GF-D8 (cell line): Measurements from ENCODE around the gene PACS1.
"Not testable (repeated sequence)": the region's sequence is repeated elsewhere in the genome, so short reads cannot be mapped to it uniquely, and the experiment has no call there.

Experiments used
- DNase-seq: peaks from one replicate; lab custom pipeline; 2025; lab: John Stamatoyannopoulos, UW

PACS1 gene

GRCh38 chr11:66226101-66226500, 156.0 kb downstream of the PACS1 start:
- DNase-seq, result no peak

DNA sequence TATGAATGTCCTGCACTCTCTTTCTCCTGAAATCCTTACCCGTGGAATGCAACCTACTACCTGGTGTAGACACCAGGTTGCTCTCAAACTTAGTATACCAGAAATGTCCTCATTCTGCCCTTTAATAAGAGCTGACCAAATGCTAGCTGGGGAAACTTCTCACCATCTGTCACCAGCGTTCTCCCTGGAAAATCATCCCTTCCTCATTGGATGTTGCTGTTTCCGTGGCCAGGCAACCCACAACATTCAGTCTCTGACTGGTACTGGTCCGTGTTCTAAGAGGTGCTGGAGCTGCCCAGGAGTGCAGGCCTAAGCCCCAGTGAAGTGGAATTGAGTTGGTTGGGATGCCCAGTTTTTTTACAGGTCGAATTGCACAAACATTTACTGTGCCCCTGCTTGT, 157.6 kb downstream of the PACS1 start:
- DNase-seq, result no peak

- DNase-seq, result no peak
Observed at GRCh38 chr11:66228521-66228920, 158.4 kb downstream of the PACS1 start.

DNA sequence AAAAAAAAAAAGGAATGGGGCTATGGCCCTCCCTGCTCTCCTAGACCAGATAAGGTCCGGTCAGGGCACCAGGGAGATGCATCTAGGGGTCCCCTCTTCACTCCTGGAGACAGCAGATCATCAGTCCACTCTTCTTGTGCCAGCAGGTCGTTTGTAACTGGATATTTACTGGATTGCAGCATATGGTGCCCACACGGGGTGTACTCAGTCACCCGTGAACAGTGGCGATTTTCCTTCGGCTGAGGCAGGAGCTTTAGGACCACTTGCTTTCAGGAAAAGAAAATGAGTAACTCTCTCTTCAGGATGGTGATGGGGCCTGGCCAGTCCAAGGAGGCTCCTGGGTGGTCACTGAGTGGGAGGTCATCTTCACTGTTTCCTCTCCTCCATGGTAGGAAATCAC, 160.1 kb downstream of the PACS1 start:
- no peak for DNase-seq

DNA sequence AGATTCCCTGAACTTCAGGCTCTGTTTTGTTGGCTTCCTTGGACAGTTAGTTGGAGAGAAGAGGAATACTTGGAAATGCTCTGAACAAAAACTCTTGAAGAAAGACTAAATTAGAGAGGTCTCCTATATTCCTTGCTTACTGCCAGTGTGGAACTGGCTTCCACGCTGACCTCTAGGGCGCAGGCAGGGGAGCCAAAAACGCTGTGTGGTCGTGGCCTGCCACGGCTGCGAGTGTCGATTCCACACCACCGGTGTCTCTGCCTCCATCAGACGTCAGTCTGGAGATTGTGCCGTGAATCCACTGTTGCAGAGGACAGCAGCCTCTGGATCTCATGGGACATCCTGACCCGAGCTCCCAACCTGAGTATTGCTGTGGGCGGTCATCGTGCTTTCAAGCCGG, 160.9 kb downstream of the PACS1 start:
- no peak for DNase-seq

GRCh38 chr11:66231561-66231960, 161.5 kb downstream of the PACS1 start:
- no peak for DNase-seq

DNA sequence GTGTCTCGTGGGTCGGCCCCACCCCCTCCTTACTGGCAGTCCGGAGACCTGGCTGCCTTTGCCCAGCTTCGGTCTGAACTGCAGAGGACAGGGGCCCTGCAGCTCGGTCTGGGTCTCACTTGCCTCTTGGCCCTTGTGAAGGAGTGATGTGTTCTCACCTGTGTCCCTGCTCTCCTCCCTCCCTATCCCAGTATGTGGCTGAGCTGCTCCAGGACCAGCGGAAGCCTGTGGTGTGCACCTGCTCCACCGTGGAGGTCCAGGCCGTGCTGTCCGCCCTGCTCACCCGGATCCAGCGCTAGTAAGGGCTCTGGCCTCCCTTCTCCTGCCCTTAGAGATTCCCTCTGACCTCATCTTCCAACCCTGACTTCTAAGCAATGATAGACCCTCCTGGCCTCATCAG, 162.7 kb downstream of the PACS1 start:
- DNase-seq, result no peak

- DNase-seq, result no peak
Observed at GRCh38 chr11:66233301-66233700, 163.2 kb downstream of the PACS1 start.

DNA sequence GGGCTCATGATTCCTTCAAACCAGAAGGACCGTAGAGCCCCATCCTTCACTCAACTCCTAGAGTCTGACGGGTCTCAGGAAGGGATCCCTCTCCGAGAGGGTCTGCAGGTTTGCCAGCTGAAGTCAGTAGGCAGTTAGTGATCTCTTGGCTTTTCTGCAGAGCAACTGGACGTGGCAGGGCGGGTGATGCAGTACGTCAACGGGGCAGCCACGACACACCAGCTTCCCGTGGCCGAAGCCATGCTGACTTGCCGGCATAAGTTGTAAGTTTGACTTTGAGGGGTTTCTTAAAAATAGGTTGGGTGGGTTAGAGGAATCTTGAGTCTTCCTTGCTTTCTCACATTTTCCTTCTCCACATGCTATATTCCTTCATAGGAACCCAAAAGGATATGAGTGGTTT, 165.1 kb downstream of the PACS1 start:
- DNase-seq, result no peak

DNA sequence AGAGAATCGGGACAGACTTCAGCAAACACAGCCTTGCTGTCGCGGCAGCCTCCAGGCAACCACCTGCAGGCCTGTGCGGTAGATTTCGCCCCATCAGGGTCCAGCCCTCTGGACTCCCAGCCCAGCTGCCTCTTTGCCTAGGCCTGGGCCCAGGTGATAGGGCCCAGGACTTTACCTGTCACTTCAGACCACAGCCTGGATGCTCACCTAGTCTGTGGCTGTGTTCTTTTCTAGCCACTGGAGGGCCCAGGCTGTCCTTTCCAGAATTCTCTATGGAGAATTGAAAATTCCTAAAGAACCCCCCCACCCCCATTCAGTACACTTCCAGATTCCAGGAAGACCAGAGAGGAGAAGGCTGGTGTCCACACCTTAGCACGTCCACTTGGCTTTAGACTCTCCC, 167.8 kb downstream of the PACS1 start:
- DNase-seq, result no peak

DNA sequence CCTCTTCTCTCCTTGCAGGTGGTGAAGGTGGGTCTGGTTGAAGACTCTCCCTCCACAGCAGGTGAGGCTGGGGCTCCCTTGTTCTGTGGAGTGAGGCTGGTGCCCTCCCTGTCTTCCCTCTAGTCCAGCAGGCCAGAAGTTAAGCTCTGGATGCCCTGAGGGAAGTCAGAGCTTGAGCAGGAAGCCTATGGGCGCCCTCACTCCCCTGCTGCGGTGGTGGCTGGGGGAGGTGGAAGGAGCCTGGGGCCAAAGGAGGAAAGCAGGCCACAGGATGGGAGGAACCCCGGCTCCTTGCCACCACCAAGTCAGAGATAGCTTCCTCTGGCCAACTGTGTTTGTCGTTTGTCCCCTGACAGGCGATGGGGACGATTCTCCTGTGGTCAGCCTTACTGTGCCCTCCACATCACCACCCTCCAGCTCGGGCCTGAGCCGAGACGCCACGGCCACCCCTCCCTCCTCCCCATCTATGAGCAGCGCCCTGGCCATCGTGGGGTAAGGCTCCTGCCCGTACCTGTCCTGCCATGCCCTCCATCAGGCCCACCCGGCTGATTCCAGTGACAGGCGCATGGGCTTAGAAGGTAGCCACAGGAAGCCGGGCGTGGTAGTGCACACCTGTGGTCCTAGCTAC, 168.8 kb downstream of the PACS1 start:
- no peak for DNase-seq

DNA sequence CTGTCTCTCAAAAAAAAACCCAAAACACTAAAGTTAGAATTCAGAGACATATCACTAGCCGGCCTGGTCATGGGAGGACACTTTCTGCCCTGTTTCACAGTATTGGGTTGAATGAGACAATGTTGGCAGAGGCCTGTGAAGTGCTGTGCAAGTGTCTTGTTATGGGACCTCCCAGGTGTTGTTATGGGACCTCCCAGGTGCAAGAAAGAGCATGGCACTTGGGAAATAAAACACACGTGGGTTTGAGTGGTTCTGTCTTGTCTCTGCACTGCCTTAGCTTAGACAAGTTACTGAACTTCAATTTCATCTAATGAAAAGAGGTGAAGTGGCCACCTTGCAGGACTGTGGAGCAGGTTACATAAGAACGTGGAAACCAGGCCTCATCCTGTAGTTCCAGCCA, 169.4 kb downstream of the PACS1 start:
- DNase-seq, result no peak

- no peak for DNase-seq
Observed at GRCh38 chr11:66239998-66240780, 170.1 kb downstream of the PACS1 start.

GRCh38 chr11:66240781-66241136, 170.7 kb downstream of the PACS1 start:
- DNase-seq, result no peak

DNA sequence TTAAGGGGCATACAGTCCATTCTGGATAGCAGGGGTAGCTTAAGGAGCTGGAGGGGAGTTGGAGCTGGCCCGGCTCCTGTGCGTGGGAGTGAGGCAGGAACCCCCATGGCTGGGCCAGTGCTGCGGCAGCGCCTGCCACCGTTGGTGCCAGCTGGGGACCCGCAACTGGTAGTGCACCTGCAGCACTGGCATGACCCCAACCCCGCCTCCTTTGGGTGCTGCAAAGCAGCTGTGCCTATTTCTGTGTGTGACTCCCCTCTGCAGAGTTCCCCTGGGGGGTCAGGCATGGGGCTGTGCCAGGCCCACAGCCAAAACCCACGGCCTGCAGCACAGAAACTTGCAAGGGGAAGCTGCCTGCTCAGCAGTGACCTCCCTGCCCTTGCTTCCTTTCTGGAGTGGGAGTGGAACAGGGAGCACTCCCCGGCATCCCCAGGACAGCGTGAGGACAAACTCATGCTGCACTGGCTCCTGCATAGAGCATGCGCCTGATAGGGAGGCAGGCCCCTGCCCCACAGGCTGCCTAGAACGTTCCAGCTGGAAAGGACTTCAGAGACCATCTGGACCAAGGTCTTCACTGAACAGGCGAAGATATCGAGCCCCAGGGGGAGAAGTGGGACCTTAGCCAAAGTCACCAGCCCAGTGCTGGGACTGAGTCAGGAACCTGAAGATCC, 172.2 kb downstream of the PACS1 start:
- no peak for DNase-seq

DNA sequence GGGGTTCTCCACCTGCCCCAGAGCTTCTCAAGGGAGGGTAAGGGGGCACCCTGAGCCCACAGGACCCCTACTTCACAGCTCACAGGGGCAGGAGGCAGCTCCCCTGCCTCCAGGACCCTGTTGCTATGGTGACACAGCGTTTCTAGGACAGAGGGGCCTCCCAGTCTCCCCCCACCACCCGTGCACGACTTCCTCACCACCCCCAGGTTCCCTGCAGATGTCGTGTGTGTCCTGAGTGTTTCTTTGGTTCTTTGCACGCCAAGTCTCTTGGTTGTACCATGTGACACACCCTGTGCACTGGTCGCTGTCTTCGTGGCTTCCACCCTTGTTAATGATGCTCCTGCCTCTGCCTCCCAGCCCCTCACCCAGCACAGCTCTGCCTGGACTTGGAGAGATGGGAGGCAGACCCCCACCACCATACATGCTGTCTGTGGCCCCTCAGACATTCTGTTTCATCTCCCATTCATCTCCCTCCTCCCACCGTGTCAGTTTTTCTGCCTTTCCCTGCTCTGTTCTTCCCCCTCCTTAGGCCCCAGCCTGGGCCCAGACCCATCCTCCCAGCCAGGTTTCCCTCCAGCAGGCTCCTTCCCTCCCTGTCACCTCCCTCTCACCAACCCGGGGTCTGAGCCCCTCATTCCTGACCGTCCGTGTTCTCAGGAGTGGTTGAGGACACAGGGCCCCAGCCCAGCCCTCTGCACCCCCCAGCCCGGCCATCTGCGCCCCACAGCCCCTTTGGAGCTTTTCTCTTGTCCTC, 173.9 kb downstream of the PACS1 start:
- no peak for DNase-seq

DNA sequence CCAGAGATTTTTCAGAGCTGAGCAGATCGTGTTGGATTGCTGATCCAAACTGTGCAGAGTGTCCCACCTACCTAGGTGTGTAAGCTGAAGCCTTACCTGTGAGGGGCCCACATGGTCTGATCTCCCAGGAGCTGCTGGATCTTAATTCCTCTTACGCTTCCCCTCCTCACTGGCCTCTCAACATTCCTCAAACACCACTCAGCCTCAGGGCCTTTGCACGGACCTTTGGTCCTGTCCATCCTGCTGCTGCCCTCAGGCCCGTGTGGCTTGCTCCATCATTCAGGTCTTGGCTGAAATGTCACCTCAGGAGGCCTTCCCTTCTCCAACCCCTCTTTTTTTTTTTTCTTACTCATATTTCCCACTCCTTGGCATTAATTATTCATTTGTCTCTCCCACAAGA, 177.2 kb downstream of the PACS1 start:
- no peak for DNase-seq

DNA sequence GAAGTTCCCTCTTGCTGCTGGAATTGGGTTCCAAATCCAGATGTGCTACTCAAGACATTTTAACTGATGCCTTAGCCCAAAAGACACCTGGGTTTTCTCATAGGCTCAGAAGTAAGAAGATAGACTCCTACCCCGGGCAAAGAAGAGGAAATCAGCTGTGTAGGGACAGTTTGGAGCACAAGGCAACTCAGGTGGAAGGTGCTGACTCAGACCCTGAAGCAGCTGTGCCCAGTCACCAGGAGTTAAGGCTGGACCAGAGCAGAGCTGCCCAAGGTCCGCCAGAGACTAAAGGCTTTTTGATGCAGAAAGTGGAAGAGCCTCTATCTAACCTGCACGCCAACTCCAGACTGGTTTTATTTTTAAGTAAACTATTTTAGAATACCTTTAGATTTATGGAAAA, 177.7 kb downstream of the PACS1 start:
- no peak for DNase-seq

GRCh38 chr11:66248903-66249302, 178.8 kb downstream of the PACS1 start:
- no peak for DNase-seq

GRCh38 chr11:66251809-66252208, 181.7 kb downstream of the PACS1 start:
- no peak for DNase-seq

- not testable (repeated sequence) for DNase-seq
Observed at GRCh38 chr11:66253081-66253480, 183.0 kb downstream of the PACS1 start.

- no peak for DNase-seq
Observed at GRCh38 chr11:66258473-66258893, 188.4 kb downstream of the PACS1 start.

GRCh38 chr11:66259225-66259624, 189.2 kb downstream of the PACS1 start:
- no peak for DNase-seq
